NCI-H2196 treated with DMSO at 0.1 percent for 48 hours (cell line): ENCODE results near the gene DCLK2.
"Not testable (repeated sequence)": the region's sequence is repeated elsewhere in the genome, so short reads cannot be mapped to it uniquely, and the experiment has no call there.

Experiments used
- DNase-seq: peaks from one replicate; lab custom pipeline; 2025; ENCODE audit not compliant: unreplicated experiment; lab: John Stamatoyannopoulos, UW

Gene DCLK2

GRCh38 chr4:150145090-150145945, 67.1 kb downstream of the DCLK2 start:
- DNase-seq: no peak

- DNase-seq: no peak
Measured at GRCh38 chr4:150145946-150146340, 67.7 kb downstream of the DCLK2 start.

- no peak for DNase-seq
Measured at GRCh38 chr4:150149381-150149780, 71.1 kb downstream of the DCLK2 start.

GRCh38 chr4:150150629-150151062, 72.4 kb downstream of the DCLK2 start:
- DNase-seq: no peak

GRCh38 chr4:150152766-150153165, 74.5 kb downstream of the DCLK2 start:
- no peak for DNase-seq

GRCh38 chr4:150155391-150155790, 77.1 kb downstream of the DCLK2 start:
- no peak for DNase-seq

- DNase-seq: no peak
Measured at GRCh38 chr4:150156543-150156942, 78.3 kb downstream of the DCLK2 start.

GRCh38 chr4:150158041-150158440, 79.8 kb downstream of the DCLK2 start:
- no peak for DNase-seq

GRCh38 chr4:150160473-150160872, 82.2 kb downstream of the DCLK2 start:
- DNase-seq: no peak

- DNase-seq: no peak
Measured at GRCh38 chr4:150161109-150161508, 82.9 kb downstream of the DCLK2 start.

GRCh38 chr4:150162020-150162419, 83.8 kb downstream of the DCLK2 start:
- not testable (repeated sequence) for DNase-seq

- no peak for DNase-seq
Measured at GRCh38 chr4:150164055-150164454, 85.8 kb downstream of the DCLK2 start.

GRCh38 chr4:150164956-150165629, 86.8 kb downstream of the DCLK2 start:
- no peak for DNase-seq

GRCh38 chr4:150167054-150167453, 88.8 kb downstream of the DCLK2 start:
- no peak for DNase-seq

GRCh38 chr4:150173432-150173861, 95.2 kb downstream of the DCLK2 start:
- DNase-seq: no peak

GRCh38 chr4:150173982-150174398, 95.7 kb downstream of the DCLK2 start:
- DNase-seq: no peak

- DNase-seq: no peak
Measured at GRCh38 chr4:150176547-150176946, 98.3 kb downstream of the DCLK2 start.

GRCh38 chr4:150178161-150178560, 99.9 kb downstream of the DCLK2 start:
- no peak for DNase-seq

- no peak for DNase-seq
Measured at GRCh38 chr4:150181536-150181935, 103.3 kb downstream of the DCLK2 start.

GRCh38 chr4:150182794-150183193, 104.5 kb downstream of the DCLK2 start:
- no peak for DNase-seq

- not testable (repeated sequence) for DNase-seq
Measured at GRCh38 chr4:150185033-150185432, 106.8 kb downstream of the DCLK2 start.

- DNase-seq: no peak
Measured at GRCh38 chr4:150192986-150193385, 114.7 kb downstream of the DCLK2 start.
